Stimulated activated CD4-positive, alpha-beta T cell treated with anti-CD3 and anti-CD28 coated beads, Interleukin-12 subunit alpha, Interleukin-12 subunit beta, amount 100 ng/mL, for 4 hours (primary cell): ENCODE results near the gene TOMM40L.

Experiments used
- DNase-seq: peaks from one replicate; pipeline ENCODE4 v3.0.0-alpha.2; 2020

TOMM40L gene

DNA sequence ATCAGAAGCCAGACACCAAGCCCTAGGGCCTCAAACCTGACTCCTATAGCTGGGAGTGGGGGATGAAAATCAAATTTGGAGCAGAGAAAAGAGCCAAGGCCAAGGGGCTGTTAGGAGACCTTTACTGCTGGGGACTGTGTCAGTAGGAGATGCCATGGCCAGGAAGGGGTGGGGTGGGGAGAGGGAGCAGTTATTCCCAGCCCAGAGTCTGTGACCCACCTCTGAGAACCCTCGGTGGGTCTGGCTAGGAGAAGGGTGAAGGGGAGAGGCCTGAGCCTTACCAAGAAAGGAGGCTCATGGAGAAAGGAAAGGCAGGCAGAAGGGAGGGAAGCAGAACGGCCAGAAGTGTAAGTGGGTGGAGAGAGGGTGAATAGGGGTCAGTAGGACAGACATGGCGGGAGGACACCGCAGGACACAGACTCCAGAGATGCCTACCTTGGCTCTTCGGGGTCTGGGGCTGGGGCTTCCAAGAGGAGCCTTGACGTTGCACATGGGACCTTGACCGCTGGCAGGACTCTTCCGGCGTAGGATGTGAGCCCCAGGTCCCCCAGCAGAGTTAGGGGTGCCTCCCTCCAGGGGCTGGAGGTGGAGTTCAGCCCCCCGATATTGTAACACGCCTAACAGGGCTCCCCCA is 28.2 kb upstream of the TOMM40L start:
- no peak for DNase-seq

GRCh38 chr1:161198194-161198896 is 27.5 kb upstream of the TOMM40L start:
- no peak for DNase-seq

- no peak for DNase-seq
Observed at GRCh38 chr1:161198897-161199431, 26.9 kb upstream of the TOMM40L start, which contains the start of gene ADAMTS4. Gene ADAMTS4, minus strand, starts transcription at chr1:161199054. Its CDS starts 427 bp downstream, at chr1:161198627.

DNA sequence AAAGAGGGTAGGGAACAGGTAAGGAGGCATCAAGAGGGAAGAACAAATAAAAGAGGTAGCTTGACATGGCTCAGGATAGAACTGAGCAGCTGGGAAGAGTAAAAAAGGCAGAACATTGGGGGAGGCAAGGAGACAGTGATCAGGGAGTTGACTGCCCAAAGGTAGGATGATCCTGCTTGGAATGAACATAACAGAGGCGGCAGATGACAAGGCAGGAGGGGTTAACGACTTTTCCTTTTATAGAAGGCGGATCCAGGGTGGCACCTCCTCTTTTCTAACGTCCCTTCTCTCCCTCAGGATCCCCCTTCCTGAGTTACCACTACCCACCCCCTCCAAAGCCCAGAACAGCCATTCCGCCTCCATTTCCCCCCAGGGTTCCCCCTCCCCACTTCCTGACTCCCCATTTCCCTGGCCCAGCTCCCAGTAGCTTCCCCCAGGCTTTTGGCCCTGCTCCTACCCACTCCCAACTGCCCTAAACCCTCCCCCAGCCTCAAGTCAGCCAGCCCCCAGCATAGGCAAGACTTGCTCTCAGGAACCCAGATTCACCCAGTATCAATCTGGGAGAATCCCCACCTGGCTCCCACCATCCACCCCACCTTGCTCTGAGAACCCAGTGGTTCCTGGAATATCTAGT is 26.2 kb upstream of the TOMM40L start:
- no peak for DNase-seq

DNA sequence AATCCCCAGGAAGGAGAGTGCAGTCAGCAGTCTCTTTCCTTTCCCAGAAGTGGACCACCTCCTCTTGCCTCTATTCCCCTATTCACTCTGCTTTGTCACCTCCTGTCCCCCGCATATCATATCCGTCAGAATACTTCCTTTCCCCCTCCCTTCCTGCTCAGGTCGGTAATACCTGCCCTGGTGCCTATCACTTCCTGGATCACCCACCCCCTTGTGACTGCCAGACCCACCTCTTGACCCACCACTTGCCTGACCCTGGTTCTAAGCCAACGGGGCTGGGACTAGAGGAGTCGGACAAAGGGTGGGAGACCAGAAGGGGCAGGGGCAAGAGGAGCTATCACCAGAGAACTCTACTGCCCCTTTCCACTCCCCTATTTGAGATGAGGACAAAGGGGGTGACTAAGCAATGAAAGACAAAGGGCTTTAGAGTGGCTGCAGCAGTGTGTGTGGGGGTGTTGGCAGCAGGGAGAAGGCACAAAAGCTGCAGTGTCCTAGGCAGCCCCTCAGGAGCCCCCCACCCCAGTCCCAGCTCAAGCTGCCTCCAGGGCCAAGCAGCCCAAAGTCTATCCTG is 25.4 kb upstream of the TOMM40L start:
- DNase-seq: no peak

GRCh38 chr1:161200992-161201835 is 24.6 kb upstream of the TOMM40L start:
- no peak for DNase-seq

DNA sequence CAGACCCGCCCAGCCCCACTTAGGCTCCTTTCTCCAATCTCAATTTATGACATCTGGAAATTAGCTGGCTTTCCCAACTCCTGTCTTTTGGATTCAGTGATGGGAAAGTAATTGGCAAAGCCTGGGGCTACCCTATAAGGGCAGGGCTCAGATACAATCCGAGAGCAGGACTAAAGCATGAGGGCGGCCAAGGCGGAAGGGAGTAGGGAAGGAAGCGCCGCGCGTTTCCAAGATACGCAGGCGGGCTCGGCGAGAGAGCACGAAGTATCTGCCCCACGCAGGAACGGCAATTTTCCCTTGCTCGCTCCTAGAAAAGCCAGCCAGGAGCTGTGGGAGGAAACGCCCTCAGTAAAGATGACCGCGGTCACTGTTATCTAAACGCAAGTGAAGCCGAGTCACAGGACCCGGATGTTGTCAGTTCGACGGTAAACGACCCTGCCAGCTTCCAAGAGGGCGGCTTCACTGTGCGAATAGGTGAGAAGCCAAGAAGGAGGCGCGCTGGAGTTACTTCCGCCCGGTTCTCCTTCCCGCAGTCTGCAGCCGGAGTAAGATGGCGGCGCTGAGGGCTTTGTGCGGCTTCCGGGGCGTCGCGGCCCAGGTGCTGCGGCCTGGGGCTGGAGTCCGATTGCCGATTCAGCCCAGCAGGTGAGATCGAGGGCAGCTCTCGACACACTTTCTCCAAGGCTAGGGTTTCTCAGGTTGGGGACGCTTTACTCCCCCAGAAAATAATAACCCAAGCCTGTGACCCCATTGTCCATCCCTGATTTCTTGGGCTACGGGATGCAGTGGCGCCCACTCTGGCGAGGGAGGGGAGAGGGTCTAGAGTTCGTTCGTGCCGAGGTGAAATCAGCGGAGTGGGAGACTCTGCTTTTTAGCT is 23.8 kb upstream of the TOMM40L start, which contains the start of gene NDUFS2:
Gene NDUFS2 (plus strand): TSS at position 532 of the 877 bp plus-strand sequence. CDS start 19 bp downstream, at position 551.
- peak; percentile 87 for DNase-seq

DNA sequence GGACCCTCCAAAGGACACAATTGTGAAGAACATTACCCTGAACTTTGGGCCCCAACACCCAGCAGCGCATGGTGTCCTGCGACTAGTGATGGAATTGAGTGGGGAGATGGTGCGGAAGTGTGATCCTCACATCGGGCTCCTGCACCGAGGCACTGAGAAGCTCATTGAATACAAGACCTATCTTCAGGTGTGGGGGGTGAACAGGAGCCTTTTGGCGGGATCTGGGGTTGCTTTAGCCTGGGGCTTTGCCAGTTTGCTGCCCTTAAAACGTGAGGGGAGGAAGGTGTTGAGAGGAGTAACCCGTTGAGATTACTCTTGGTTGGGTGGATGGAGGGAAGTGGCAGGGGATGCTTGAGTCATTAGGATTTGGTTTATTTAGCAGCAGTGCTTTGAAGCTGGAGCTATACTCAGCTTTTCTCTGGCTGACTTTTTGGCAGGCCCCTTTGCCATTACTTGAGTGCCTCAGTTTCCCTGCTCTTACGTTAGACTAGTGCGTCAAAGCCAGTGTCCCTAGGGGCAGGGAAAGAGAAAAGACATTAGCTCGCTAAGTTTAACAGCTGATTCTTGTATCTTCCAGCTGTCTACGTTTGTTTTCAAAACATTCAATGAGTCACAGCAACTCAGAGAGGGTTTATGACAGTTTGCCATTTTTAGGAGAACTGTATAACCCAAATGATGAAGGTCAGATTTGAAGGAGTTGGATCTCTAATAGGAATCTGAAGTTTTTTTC is 19.3 kb upstream of the TOMM40L start:
- no peak for DNase-seq

DNA sequence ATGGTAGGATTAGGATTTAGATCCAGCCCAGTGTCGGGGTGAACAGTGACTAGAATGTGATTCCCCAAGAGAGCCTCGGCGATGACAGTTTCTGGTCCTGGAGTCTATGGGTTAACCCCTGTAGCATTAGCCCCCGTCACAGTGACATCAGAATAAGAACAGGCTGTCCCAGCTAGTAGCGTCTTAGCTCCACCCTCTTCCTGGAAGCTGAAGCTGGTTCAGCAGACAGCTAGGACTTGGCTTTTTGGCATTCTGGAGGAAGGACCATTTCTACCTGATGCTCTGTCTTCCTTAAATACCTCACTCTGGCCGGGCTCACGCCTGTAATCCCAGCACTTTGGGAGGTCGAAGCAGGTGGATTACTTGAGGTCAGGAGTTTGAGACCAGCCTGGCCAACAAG is 18.7 kb upstream of the TOMM40L start:
- no peak for DNase-seq

GRCh38 chr1:161209790-161210409 is 16.0 kb upstream of the TOMM40L start:
- DNase-seq: peak; percentile 54

GRCh38 chr1:161214369-161214768 is 11.5 kb upstream of the TOMM40L start:
- DNase-seq: no peak

DNA sequence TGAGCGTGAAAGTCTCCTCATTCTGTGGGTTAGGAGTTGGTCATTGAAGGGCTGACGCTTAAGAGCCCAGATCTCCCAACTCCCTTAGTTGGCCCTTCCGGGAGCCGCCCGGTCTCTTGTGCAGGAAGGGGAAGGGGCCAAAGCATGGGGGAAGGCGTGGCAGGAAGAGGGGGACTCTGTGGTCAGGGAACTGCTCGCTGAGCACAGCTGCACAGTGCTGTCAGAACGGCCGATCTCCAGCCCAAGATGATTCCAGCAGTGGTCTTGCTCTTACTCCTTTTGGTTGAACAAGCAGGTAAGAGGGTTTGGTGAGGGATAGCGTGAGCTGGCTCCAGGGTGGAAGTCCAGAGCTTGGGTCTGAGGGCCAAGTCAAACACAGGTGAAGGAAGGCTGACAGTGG is 10.8 kb upstream of the TOMM40L start, which contains the start of gene FCER1G:
Gene FCER1G (plus strand): TSS at position 220 of the 400 bp plus-strand sequence. CDS start 27 bp downstream, at position 247.
- no peak for DNase-seq

GRCh38 chr1:161216945-161217712 is 8.7 kb upstream of the TOMM40L start:
- no peak for DNase-seq

DNA sequence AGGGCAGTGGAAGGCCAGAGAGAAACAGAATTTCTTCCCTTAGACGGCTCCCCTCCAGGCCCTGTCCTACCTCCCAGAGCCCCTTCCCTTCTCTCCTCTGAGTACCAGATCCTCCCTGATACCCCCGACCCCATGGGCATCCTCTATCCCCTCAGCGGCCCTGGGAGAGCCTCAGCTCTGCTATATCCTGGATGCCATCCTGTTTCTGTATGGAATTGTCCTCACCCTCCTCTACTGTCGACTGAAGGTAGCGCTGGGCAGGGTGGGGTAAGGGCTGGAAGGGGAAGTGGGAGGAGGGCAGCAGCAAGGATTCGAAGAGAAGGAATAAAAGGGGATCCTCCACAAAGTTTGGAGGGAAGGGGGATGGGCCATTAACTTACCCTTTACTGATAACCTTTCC is 8.0 kb upstream of the TOMM40L start:
- DNase-seq: no peak

DNA sequence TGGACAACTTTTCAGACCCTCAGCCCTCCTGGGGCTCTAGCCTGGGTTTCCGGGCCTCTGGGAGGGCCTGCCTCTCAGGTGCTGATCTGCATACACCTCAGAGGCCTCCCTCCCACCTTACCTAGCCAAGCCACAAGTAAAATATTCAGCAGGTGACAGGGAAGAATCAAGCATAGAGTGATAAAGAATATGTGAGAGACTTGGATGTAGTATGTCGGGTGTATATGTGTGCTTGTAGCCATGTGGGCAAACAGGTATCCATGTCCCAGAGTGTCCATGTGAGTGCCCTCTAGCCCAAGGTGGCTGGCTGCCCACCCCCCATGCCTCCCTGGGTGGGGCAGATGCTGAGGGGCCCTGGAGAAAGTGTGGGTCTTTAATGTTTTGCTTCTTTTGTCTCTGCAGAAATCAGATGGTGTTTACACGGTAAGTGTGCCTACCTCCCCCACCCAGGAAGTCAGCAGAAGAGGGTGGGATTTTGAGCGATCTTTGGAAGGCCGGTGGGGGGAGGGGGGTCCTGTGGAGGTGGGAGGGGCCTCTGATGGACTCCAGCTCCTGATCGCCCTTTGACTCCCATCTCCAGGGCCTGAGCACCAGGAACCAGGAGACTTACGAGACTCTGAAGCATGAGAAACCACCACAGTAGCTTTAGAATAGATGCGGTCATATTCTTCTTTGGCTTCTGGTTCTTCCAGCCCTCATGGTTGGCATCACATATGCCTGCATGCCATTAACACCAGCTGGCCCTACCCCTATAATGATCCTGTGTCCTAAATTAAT is 7.4 kb upstream of the TOMM40L start:
- no peak for DNase-seq

DNA sequence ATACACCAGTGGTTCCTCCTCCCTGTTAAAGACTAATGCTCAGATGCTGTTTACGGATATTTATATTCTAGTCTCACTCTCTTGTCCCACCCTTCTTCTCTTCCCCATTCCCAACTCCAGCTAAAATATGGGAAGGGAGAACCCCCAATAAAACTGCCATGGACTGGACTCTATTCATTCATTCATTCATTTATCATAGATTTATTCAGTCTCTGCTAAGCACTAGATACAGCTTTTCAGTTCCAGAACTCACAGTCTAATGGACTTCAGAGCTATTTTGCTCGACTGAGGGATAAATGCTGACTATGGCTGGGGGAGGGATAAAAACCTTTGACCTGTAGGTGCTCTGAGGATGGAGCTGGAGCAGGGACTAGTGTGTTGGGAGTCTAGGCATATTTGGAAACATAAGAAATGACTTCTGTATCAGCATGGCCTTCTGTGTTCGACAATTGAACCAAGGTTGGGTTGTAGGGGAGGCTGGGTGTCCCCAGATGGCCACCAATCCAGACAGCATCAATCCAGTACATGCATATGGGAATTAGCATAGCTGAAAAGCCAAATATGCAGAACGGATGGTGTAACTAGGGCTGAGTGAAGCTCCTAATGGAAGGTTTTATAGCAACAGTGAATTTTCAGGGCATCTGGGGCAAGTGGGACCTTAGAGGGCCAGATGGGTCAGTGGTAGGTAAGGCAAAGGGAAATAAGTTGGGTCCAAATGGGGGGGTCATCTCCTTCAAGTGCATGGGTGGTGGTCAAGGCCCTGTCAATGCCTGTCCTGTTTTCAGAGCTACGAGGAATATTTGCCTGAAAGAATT is 6.6 kb upstream of the TOMM40L start:
- DNase-seq: no peak

DNA sequence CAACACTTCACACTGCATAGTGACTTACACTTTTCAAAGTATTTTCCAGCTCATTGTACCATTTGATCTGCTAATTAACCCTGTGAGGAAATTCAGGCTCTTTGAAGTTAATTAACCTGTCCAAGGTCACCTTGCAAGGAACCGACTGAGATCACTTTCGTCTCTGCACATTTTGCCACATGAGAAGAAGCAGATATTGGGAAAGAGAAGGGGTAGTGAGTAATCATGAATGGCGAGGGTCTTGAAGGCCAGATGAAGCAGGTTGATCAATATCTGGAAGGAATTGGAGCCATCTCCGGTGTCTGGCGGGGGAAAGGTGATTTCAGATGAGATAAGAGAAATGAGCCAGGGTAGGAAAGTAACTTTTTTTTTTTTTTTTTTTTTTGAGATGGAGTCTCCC is 5.9 kb upstream of the TOMM40L start:
- no peak for DNase-seq
